GM23338 (cell line): ENCODE results near the gene ACOT13. TPM values are rescaled to one million over a fixed set of nuclear protein-coding genes. Genes with fewer than 3 reads are reported as not detected.

Experiments
- ATAC-seq: fragments of 200-7000 bp; cut with Tn5 transposase; 3 replicates; pipeline ENCODE4 v1.9.1; 2020
- DNase-seq: peaks from one replicate; pipeline ENCODE4 v3.0.0-alpha.2; 2015; ENCODE audit warnings: low spot score
- H2AFZ ChIP-seq: fragments of 200-600 bp; sonication (generic); 2 replicates; pipeline ENCODE4 v1.8.0; 2016; ENCODE audit warnings: antibody characterized with exemption, mild to moderate bottlenecking, moderate library complexity
- H3F3A ChIP-seq: fragments of 200-600 bp; sonication (generic); replicated peaks from 2 replicates; pipeline ENCODE4 v1.8.0; 2017; ENCODE audit warnings: antibody characterized with exemption, mixed run types, low read depth
- H3K27ac ChIP-seq: fragments of 200-600 bp; sonication (generic); 2 replicates; pipeline ENCODE4 v1.6.1; 2016; ENCODE audit warnings: low read depth
- H3K27me3 ChIP-seq: fragments of 200-600 bp; sonication (generic); 2 replicates; pipeline ENCODE4 v1.8.0; 2016; ENCODE audit warnings: mild to moderate bottlenecking, mixed run types, moderate library complexity; ENCODE audit not compliant: insufficient read depth
- H3K36me3 ChIP-seq: fragments of 200-600 bp; sonication (generic); 2 replicates; pipeline ENCODE4 v1.8.0; 2016; ENCODE audit warnings: mild to moderate bottlenecking; ENCODE audit not compliant: insufficient read depth
- H3K4me1 ChIP-seq: fragments of 200-600 bp; sonication (generic); 2 replicates; pipeline ENCODE4 v1.8.0; 2016; ENCODE audit warnings: mild to moderate bottlenecking, moderate library complexity; ENCODE audit not compliant: insufficient read depth
- H3K4me2 ChIP-seq: fragments of 200-600 bp; sonication (generic); 2 replicates; pipeline ENCODE4 v1.7.1; 2017; ENCODE audit warnings: mixed run types
- H3K4me3 ChIP-seq: fragments of 200-600 bp; sonication (generic); 2 replicates; pipeline ENCODE4 v1.6.1; 2016; ENCODE audit warnings: mixed run types
- H3K79me2 ChIP-seq: fragments of 200-600 bp; sonication (generic); replicated peaks from 2 replicates; pipeline ENCODE4 v1.8.0; 2017; ENCODE audit warnings: mild to moderate bottlenecking; ENCODE audit not compliant: insufficient read depth
- H3K9me2 ChIP-seq: fragments of 200-600 bp; sonication (generic); 2 replicates; pipeline ENCODE4 v1.8.0; 2017; ENCODE audit not compliant: insufficient read depth
- H4K20me1 ChIP-seq: fragments of 200-600 bp; sonication (generic); replicated peaks from 2 replicates; pipeline ENCODE4 v1.8.0; 2017; ENCODE audit warnings: mild to moderate bottlenecking; ENCODE audit not compliant: insufficient read depth
- H3K27ac Mint-ChIP-seq: 2 replicates; pipeline ENCODE4 v1.8.0; 2020; ENCODE audit warnings: inconsistent platforms, mild to moderate bottlenecking, moderate library complexity, mixed read lengths
- H3K27me3 Mint-ChIP-seq: 3 replicates; pipeline ENCODE4 v1.8.0; 2022; ENCODE audit warnings: low read depth, mild to moderate bottlenecking, moderate library complexity, mixed read lengths, inconsistent platforms; ENCODE audit not compliant: insufficient read depth, poor library complexity
- H3K36me3 Mint-ChIP-seq: 3 replicates; pipeline ENCODE4 v1.8.0; 2021; ENCODE audit warnings: low read depth, mild to moderate bottlenecking, inconsistent platforms, moderate library complexity, mixed read lengths
- H3K4me1 Mint-ChIP-seq: 3 replicates; pipeline ENCODE4 v1.8.0; 2020; ENCODE audit warnings: mild to moderate bottlenecking, inconsistent platforms, mixed read lengths
- H3K4me3 Mint-ChIP-seq: 3 replicates; pipeline ENCODE4 v1.8.0; 2021; ENCODE audit warnings: moderate library complexity, mild to moderate bottlenecking, inconsistent platforms, mixed read lengths
- H3K9me3 Mint-ChIP-seq: 3 replicates; pipeline ENCODE4 v1.8.0; 2020; ENCODE audit warnings: moderate library complexity, mild to moderate bottlenecking, inconsistent platforms, mixed read lengths
- CREB1 ChIP-seq: fragments of 250-450 bp; sonication (Bioruptor Pico); IDR thresholded peaks from 2 replicates; pipeline ENCODE4 v1.5.0; 2020; ENCODE audit warnings: low read depth, mild to moderate bottlenecking, moderate library complexity
- CTCF ChIP-seq, 2 experiments: fragments of 200-600 bp in 1 of 2; sonication (generic) in 1 of 2; conservative IDR thresholded peaks; 2 replicates each; pipeline versions ENCODE4 v1.5.1 to v1.6.1; 2016 to 2017; ENCODE audit warnings: antibody characterized with exemption in 2 of 2, low read depth in 2 of 2, mild to moderate bottlenecking in 2 of 2, moderate library complexity in 1 of 2
- EZH2phosphoT487 ChIP-seq: fragments of 200-600 bp; sonication (generic); IDR thresholded peaks from one replicate; pipeline ENCODE4 v1.8.1; 2018; ENCODE audit warnings: antibody characterized with exemption; ENCODE audit not compliant: unreplicated experiment
- NANOG ChIP-seq: IDR thresholded peaks from 2 replicates; pipeline ENCODE4 v1.6.1; 2016; ENCODE audit warnings: antibody characterized with exemption, borderline replicate concordance
- POLR2AphosphoS5 ChIP-seq: IDR thresholded peaks from 2 replicates; pipeline ENCODE4 v1.6.1; 2016; ENCODE audit warnings: antibody characterized with exemption, low read depth
- ZNF114 ChIP-seq: fragments of 250-450 bp; sonication (Bioruptor Pico); IDR thresholded peaks from 2 replicates; pipeline ENCODE4 v1.5.0; 2020; ENCODE audit warnings: mild to moderate bottlenecking, moderate library complexity
- ZNF331 ChIP-seq: fragments of 250-450 bp; sonication (Bioruptor Pico); IDR thresholded peaks from 2 replicates; pipeline ENCODE4 v1.5.0; 2020; ENCODE audit warnings: low read depth, mild to moderate bottlenecking, moderate library complexity
- long read RNA-seq: library from polyadenylated mRNA; unstranded; transcript quantifications from one replicate; pipeline ENCODE4 v2.0.0, GENCODE V29; 2020; ENCODE audit not compliant: unreplicated experiment
- polyA plus RNA-seq: library from polyadenylated mRNA; unstranded; fragments of >200 nt; fragmentation: Nextera tagmentation; extraction: Ambion mirVana; gene quantifications from 2 replicates; pipeline ENCODE4 v1.2.1, GENCODE V29; 2016
- total RNA-seq: library from RNA; depleted of rRNA; stranded (reverse); fragments of >200 nt; shearing (Covaris generic); gene quantifications from 2 replicates; pipeline ENCODE4 v1.2.3, GENCODE V29; 2014; rRNA removed
- TF ChIP-seq, protein P1 (sequence below): fragments of 250-450 bp; sonication (Bioruptor Pico); IDR thresholded peaks from 2 replicates; pipeline ENCODE4 v1.5.0; 2020; ENCODE audit warnings: mild to moderate bottlenecking, moderate library complexity
- TF ChIP-seq, protein P2 (sequence below): IDR thresholded peaks from 2 replicates; pipeline ENCODE4 v1.6.1; 2016; ENCODE audit warnings: antibody characterized with exemption
- TF ChIP-seq, protein P3 (sequence below): IDR thresholded peaks from one replicate; pipeline ENCODE4 v1.6.1; 2018; ENCODE audit warnings: antibody characterized with exemption; ENCODE audit not compliant: unreplicated experiment

Gene ACOT13
- total RNA-seq (17.4 and 17.8 TPM in 2 replicates), polyA plus RNA-seq (175 and 190 TPM in 2 replicates)
- long read RNA-seq, full-length matches to known transcripts: 52 of 54 reads
- long read RNA-seq, partial matches to known transcripts: 0 of 54 reads
- long read RNA-seq, other reads (novel, unspliced or antisense): 2 of 54 reads

DNA sequence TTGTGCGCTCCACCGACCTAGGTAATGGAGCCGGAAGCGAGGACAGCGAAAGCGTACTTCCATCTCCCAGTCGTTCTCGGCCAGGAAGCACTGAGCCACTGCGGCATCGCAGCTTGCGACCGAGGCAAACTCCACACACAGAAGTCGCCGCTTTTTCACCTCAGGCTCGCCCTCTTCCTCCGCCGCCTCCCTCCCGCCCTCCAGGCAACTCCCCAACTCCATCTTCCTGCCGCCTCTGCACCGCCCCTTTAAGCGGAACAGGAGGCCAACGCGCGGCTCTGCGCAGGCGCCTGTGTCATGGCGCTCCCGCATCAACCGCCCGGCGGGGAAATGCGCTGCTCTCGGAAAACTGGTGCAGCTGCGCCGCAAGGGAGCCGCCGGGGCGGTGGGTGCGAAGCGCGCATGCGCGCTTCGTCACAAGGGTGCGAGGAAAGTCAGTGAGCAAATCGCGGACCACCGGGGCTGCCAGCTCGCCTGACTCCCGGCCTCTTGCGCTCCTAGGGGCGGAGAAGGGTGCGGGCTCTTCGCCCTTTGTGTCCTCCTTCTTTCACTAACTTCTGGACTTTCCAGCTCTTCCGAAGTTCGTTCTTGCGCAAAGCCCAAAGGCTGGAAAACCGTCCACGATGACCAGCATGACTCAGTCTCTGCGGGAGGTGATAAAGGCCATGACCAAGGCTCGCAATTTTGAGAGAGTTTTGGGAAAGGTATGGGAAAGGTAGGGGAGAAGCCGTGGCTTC lies at the start of gene ACOT13, which contains the start of gene TDP2:
Gene ACOT13 (plus strand): TSS at position 437 of the 737 bp plus-strand sequence. CDS start 187 bp downstream, at position 624.
Gene TDP2 (minus strand): TSS at position 259 of the 737 bp plus-strand sequence. CDS start 37 bp downstream, at position 222.
- Histone ChIP-seq H2AFZ (peak within 1 kb of the TSS; percentile 95), H3K27ac (peak within 1 kb of the TSS; percentile 97), H3K36me3 (peaks cover 31% of the 10 kb centered on the region), H3K4me3 (peak within 1 kb of the TSS; percentile 97), H3K4me2 (peak within 1 kb of the TSS; percentile 97), H4K20me1 (no peaks in the 10 kb centered on the region), H3K27me3 (no peaks in the 10 kb centered on the region), H3K9me2 (no peaks in the 10 kb centered on the region), H3K4me1 (0 out of 2 replicates have a peak, but pooled peaks cover 12% of the 10 kb centered on the region), H3F3A (no peaks in the 10 kb centered on the region), H3K79me2 (peaks cover 63% of the 10 kb centered on the region)
- Mint-ChIP-seq H3K4me1 (peaks cover 23% of the 10 kb centered on the region), H3K27me3 (peaks cover 16% of the 10 kb centered on the region), H3K9me3 (peaks cover 49% of the 10 kb centered on the region), H3K27ac (peak within 1 kb of the TSS; percentile 99), H3K36me3 (peaks cover 86% of the 10 kb centered on the region), H3K4me3 (peak within 1 kb of the TSS; percentile 94)
- TF ChIP-seq, protein P1, sequence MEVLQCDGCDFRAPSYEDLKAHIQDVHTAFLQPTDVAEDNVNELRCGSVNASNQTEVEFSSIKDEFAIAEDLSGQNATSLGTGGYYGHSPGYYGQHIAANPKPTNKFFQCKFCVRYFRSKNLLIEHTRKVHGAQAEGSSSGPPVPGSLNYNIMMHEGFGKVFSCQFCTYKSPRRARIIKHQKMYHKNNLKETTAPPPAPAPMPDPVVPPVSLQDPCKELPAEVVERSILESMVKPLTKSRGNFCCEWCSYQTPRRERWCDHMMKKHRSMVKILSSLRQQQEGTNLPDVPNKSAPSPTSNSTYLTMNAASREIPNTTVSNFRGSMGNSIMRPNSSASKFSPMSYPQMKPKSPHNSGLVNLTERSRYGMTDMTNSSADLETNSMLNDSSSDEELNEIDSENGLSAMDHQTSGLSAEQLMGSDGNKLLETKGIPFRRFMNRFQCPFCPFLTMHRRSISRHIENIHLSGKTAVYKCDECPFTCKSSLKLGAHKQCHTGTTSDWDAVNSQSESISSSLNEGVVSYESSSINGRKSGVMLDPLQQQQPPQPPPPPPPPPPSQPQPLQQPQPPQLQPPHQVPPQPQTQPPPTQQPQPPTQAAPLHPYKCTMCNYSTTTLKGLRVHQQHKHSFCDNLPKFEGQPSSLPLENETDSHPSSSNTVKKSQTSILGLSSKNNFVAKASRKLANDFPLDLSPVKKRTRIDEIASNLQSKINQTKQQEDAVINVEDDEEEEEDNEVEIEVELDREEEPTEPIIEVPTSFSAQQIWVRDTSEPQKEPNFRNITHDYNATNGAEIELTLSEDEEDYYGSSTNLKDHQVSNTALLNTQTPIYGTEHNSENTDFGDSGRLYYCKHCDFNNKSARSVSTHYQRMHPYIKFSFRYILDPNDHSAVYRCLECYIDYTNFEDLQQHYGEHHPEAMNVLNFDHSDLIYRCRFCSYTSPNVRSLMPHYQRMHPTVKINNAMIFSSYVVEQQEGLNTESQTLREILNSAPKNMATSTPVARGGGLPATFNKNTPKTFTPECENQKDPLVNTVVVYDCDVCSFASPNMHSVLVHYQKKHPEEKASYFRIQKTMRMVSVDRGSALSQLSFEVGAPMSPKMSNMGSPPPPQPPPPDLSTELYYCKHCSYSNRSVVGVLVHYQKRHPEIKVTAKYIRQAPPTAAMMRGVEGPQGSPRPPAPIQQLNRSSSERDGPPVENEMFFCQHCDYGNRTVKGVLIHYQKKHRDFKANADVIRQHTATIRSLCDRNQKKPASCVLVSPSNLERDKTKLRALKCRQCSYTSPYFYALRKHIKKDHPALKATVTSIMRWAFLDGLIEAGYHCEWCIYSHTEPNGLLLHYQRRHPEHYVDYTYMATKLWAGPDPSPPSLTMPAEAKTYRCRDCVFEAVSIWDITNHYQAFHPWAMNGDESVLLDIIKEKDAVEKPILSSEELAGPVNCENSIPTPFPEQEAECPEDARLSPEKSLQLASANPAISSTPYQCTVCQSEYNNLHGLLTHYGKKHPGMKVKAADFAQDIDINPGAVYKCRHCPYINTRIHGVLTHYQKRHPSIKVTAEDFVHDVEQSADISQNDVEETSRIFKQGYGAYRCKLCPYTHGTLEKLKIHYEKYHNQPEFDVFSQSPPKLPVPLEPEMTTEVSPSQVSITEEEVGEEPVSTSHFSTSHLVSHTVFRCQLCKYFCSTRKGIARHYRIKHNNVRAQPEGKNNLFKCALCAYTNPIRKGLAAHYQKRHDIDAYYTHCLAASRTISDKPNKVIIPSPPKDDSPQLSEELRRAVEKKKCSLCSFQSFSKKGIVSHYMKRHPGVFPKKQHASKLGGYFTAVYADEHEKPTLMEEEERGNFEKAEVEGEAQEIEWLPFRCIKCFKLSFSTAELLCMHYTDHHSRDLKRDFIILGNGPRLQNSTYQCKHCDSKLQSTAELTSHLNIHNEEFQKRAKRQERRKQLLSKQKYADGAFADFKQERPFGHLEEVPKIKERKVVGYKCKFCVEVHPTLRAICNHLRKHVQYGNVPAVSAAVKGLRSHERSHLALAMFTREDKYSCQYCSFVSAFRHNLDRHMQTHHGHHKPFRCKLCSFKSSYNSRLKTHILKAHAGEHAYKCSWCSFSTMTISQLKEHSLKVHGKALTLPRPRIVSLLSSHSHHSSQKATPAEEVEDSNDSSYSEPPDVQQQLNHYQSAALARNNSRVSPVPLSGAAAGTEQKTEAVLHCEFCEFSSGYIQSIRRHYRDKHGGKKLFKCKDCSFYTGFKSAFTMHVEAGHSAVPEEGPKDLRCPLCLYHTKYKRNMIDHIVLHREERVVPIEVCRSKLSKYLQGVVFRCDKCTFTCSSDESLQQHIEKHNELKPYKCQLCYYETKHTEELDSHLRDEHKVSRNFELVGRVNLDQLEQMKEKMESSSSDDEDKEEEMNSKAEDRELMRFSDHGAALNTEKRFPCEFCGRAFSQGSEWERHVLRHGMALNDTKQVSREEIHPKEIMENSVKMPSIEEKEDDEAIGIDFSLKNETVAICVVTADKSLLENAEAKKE (CRISPR knock-in tag): no peak
- TF ChIP-seq NANOG: no peak
- no peak for TF ChIP-seq ZNF114 (CRISPR knock-in tag)
- TF ChIP-seq, protein P2, sequence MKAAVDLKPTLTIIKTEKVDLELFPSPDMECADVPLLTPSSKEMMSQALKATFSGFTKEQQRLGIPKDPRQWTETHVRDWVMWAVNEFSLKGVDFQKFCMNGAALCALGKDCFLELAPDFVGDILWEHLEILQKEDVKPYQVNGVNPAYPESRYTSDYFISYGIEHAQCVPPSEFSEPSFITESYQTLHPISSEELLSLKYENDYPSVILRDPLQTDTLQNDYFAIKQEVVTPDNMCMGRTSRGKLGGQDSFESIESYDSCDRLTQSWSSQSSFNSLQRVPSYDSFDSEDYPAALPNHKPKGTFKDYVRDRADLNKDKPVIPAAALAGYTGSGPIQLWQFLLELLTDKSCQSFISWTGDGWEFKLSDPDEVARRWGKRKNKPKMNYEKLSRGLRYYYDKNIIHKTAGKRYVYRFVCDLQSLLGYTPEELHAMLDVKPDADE: no peak; the same call in 1 of the 2 replicates
- peak; percentile 93 for TF ChIP-seq POLR2AphosphoS5
- TF ChIP-seq ZNF331 (CRISPR knock-in tag): peak; percentile 26; the same call in 1 of the 2 replicates
- TF ChIP-seq EZH2phosphoT487: no peak
- TF ChIP-seq, protein P3, sequence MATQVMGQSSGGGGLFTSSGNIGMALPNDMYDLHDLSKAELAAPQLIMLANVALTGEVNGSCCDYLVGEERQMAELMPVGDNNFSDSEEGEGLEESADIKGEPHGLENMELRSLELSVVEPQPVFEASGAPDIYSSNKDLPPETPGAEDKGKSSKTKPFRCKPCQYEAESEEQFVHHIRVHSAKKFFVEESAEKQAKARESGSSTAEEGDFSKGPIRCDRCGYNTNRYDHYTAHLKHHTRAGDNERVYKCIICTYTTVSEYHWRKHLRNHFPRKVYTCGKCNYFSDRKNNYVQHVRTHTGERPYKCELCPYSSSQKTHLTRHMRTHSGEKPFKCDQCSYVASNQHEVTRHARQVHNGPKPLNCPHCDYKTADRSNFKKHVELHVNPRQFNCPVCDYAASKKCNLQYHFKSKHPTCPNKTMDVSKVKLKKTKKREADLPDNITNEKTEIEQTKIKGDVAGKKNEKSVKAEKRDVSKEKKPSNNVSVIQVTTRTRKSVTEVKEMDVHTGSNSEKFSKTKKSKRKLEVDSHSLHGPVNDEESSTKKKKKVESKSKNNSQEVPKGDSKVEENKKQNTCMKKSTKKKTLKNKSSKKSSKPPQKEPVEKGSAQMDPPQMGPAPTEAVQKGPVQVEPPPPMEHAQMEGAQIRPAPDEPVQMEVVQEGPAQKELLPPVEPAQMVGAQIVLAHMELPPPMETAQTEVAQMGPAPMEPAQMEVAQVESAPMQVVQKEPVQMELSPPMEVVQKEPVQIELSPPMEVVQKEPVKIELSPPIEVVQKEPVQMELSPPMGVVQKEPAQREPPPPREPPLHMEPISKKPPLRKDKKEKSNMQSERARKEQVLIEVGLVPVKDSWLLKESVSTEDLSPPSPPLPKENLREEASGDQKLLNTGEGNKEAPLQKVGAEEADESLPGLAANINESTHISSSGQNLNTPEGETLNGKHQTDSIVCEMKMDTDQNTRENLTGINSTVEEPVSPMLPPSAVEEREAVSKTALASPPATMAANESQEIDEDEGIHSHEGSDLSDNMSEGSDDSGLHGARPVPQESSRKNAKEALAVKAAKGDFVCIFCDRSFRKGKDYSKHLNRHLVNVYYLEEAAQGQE: no peak
- peak; percentile 36 to 39 for TF ChIP-seq CTCF (conservative IDR thresholded peaks at IDR 0.05; ENCODE audit: low read depth in 2 of 2)
- peak; percentile 81 for TF ChIP-seq CREB1
- ATAC-seq (peak; percentile 96), DNase-seq (peak; percentile 97)
